ENCODE results near the gene C19orf25.
"Not testable (repeated sequence)": the region's sequence is repeated elsewhere in the genome, so short reads cannot be mapped to it uniquely, and the experiment has no call there.

C19orf25 gene

GRCh38 chr19:1495051-1495798, 16.2 kb upstream of the C19orf25 start:
- no peak for DNase-seq

- DNase-seq, result no peak
These were observed 15.2 kb upstream of the C19orf25 start for GRCh38 chr19:1494115-1494815.

GRCh38 chr19:1492474-1493006, 13.5 kb upstream of the C19orf25 start:
- DNase-seq, result no peak

GRCh38 chr19:1491849-1492170, 12.8 kb upstream of the C19orf25 start:
- DNase-seq, result no peak

- DNase-seq, result no peak
These were observed 12.3 kb upstream of the C19orf25 start, which contains the start of gene REEP6 for GRCh38 chr19:1491114-1491848. REEP6 (plus strand) TSS chr19:1491181; CDS start chr19:1491270, 89 bp downstream.

- DNase-seq, result peak; percentile 92
These were observed 11.5 kb upstream of the C19orf25 start, which contains the start of gene PCSK4 for GRCh38 chr19:1490311-1491113. PCSK4 (minus strand) TSS chr19:1490350; CDS start chr19:1490346, 4 bp downstream.

- DNase-seq, result no peak
These were observed 10.7 kb upstream of the C19orf25 start for GRCh38 chr19:1489463-1490310.

- no peak for DNase-seq
These were observed 9.2 kb upstream of the C19orf25 start for GRCh38 chr19:1488282-1488601.

GRCh38 chr19:1487576-1488281, 8.7 kb upstream of the C19orf25 start:
- DNase-seq, result no peak

- no peak for DNase-seq
These were observed 7.9 kb upstream of the C19orf25 start for GRCh38 chr19:1486720-1487575.

GRCh38 chr19:1483979-1484428, 5.0 kb upstream of the C19orf25 start:
- DNase-seq, result no peak

- DNase-seq, result no peak
These were observed 4.3 kb upstream of the C19orf25 start for GRCh38 chr19:1483131-1483978.

GRCh38 chr19:1482361-1483130, 3.5 kb upstream of the C19orf25 start:
- no peak for DNase-seq

GRCh38 chr19:1481893-1482360, 2.9 kb upstream of the C19orf25 start:
- no peak for DNase-seq

- DNase-seq, result no peak
These were observed 2.3 kb upstream of the C19orf25 start for GRCh38 chr19:1481224-1481892.

GRCh38 chr19:1477056-1477455, 2.0 kb downstream of the C19orf25 start:
- not testable (repeated sequence) for DNase-seq

GRCh38 chr19:1475751-1476437, 3.1 kb downstream of the C19orf25 start:
- DNase-seq, result no peak
